HUES48 (cell line): Measurements from ENCODE around the gene PDCD1.
A peak's percentile ranks its signal among the peaks of the same experiment; 100 is the strongest.

ENCODE experiments used
- H3K27ac ChIP-seq: one replicate; pipeline ENCODE4 v1.7.0; 2013; ENCODE audit warnings: low read depth, low read length, inconsistent platforms
- H3K27me3 ChIP-seq: 2 replicates; pipeline ENCODE4 v1.6.1; 2013; ENCODE audit warnings: mild to moderate bottlenecking, low read length; ENCODE audit not compliant: control insufficient read depth, insufficient read depth
- H3K36me3 ChIP-seq: 2 replicates; pipeline ENCODE4 v1.6.1; 2013; ENCODE audit warnings: low read length; ENCODE audit not compliant: control insufficient read depth, insufficient read depth
- H3K4me1 ChIP-seq: 2 replicates; pipeline ENCODE4 v1.6.1; 2013; ENCODE audit warnings: mild to moderate bottlenecking, low read length; ENCODE audit not compliant: control insufficient read depth, insufficient read depth
- H3K4me3 ChIP-seq: 2 replicates; pipeline ENCODE4 v1.5.1; 2013; ENCODE audit warnings: mild to moderate bottlenecking, low read depth, low read length
- H3K9ac ChIP-seq: 2 replicates; pipeline ENCODE4 v1.6.1; 2013; ENCODE audit warnings: mild to moderate bottlenecking, low read depth, low read length, moderate library complexity
- H3K9me3 ChIP-seq: 2 replicates; pipeline ENCODE4 v1.6.1; 2013; ENCODE audit warnings: low read length; ENCODE audit not compliant: control insufficient read depth, insufficient read depth

The PDCD1 gene

DNA sequence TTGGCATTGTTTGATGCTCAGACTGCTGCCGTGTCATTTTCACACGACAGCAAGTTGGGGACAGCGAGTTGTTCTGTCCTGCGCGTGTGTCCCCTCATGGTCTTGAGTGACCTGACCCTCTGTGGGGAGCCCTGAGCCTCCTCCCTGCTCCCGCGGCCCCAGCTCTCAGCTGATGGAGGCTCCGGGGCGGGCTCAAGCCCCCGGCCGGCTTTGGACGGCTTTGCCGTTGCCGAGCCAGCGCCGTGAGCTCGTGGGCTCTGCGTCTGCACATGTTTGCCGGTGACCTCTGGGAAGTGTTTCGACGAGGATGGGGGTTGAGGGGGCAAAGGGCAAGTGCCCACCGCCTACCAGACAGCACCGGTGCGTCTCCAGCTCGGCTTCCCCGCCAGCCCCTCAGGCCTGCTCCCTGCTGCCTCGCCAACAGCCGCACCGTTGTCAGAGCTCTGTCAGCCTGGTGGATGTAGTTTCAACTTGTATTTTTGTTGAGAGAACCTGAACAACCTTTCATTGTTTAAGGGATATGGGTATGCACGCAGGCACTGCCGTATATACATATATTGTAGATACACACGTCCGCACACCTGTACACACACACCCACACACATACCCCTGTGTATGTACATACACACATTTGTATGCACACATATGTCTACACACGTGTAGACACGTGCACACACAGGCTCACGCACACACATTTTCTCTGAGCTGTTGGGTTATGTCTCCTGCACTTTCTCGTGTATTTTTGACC lies 13.7 kb downstream of the PDCD1 start:
- peaks cover 26% of the 10 kb centered on the region for H3K27me3 ChIP-seq
- no peaks in the 10 kb centered on the region for H3K36me3 ChIP-seq
- no peak overlapping the region for H3K27ac ChIP-seq
- no peak overlapping the region for H3K4me3 ChIP-seq
- H3K9me3 ChIP-seq: no peaks in the 10 kb centered on the region
- no peak overlapping the region for H3K9ac ChIP-seq
- H3K4me1 ChIP-seq: no peaks in the 10 kb centered on the region

DNA sequence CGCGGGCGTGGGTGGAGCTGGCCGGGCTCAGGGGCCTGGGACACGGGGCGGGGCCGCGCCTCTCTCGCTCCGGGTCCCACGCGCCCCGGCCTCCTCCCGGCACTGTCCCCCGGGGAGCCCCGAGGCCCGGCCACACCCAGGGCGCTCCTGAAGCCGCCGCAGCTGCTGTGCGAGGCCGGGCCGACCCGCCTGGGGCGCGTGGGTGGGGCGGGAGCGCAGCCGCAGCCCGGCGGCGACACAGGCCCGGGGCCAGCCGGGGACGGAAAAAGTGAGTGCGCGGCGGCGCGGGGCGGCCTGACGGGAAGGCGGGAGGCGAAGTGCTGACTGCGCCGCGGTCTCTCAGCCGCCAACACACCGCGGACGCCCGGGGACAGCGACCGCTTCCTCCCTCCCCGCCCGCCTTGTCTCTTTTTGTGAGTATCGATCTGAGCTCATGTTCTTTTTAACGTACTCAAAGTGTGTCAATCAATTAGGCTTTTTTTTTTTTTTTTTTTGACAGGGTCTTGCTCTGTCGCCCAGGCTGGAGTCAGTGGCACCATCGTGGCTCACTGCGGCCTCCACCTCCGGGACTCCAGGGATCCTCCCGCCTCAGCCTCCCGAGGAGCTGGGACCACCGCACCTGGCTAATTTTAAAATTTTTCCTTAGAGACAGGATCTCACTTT lies 14.5 kb downstream of the PDCD1 start:
- H3K9me3 ChIP-seq: no peaks in the 10 kb centered on the region
- H3K27ac ChIP-seq: no peak overlapping the region
- no peaks in the 10 kb centered on the region for H3K36me3 ChIP-seq
- H3K9ac ChIP-seq: no peak overlapping the region
- peaks cover 26% of the 10 kb centered on the region for H3K27me3 ChIP-seq
- peak overlapping the region; percentile 57 for H3K4me3 ChIP-seq
- H3K4me1 ChIP-seq: no peaks in the 10 kb centered on the region

DNA sequence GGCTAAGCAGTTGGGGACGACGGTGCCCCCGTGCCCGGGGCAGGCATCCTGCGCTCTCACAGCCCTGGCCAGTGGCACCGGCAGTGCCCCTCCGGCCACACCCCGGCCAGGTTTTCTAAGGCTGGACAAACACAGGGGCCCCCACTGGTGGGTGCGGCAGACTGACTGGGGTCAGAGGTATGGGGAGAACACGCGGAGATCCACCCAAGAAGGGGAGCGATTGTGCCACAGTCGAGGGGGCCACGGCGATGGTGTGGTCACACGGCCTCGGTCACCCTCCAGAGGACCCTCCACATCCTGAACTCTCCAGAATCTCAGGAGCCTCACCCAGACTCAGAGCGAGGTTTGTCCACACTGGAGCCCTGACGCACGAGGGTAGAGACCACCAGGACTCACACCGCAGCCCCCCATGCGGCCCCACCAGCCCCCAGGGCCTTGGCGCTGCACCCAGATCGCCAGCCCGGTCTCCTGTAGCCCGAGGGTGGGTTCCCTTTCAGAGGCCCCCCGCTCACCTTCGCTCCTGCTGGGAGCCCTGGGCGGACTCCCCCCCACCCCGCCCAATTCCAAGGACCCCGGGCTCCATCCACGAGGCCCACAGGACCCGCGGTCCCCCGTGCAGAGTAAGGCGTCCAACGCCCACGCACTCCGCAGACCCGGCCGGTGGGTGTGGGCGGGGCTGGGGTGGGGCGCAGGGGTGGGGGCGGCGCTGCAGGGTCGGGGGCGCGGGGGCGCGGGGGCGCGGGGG lies 15.2 kb downstream of the PDCD1 start:
- Histone ChIP-seq H3K4me1 (no peaks in the 10 kb centered on the region), H3K9me3 (no peaks in the 10 kb centered on the region), H3K9ac (no peak overlapping the region), H3K36me3 (no peaks in the 10 kb centered on the region), H3K27ac (no peak overlapping the region), H3K4me3 (no peak overlapping the region), H3K27me3 (peaks cover 26% of the 10 kb centered on the region)

- no peaks in the 10 kb centered on the region for H3K4me1 ChIP-seq
- H3K4me3 ChIP-seq: no peak overlapping the region
- no peak overlapping the region for H3K27ac ChIP-seq
- no peak overlapping the region for H3K9ac ChIP-seq
- no peaks in the 10 kb centered on the region for H3K9me3 ChIP-seq
- H3K36me3 ChIP-seq: no peaks in the 10 kb centered on the region
- H3K27me3 ChIP-seq: peaks cover 26% of the 10 kb centered on the region
Observed at GRCh38 chr2:241842620-241843211, 16.0 kb downstream of the PDCD1 start.

DNA sequence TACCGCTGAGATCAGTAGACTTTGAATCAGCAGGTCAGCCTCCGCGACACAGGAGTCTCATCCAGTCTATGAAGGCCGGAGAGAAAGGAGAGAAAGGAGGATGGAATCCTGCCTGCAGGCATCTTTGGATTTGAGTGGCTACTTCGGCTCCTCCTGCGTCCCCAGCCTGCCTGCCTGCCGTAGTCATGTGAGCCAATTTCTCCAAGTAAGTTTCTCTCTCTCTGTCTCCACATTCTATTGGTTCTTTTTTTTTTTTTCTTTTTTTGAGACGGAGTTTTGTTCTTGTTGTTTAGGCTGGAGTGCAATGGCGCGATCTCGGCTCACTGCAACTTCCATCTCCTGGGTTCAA lies 16.7 kb downstream of the PDCD1 start:
- Histone ChIP-seq H3K27me3 (peaks cover 26% of the 10 kb centered on the region), H3K9ac (no peak overlapping the region), H3K4me3 (no peak overlapping the region), H3K9me3 (no peaks in the 10 kb centered on the region), H3K36me3 (no peaks in the 10 kb centered on the region), H3K4me1 (no peaks in the 10 kb centered on the region), H3K27ac (no peak overlapping the region)

DNA sequence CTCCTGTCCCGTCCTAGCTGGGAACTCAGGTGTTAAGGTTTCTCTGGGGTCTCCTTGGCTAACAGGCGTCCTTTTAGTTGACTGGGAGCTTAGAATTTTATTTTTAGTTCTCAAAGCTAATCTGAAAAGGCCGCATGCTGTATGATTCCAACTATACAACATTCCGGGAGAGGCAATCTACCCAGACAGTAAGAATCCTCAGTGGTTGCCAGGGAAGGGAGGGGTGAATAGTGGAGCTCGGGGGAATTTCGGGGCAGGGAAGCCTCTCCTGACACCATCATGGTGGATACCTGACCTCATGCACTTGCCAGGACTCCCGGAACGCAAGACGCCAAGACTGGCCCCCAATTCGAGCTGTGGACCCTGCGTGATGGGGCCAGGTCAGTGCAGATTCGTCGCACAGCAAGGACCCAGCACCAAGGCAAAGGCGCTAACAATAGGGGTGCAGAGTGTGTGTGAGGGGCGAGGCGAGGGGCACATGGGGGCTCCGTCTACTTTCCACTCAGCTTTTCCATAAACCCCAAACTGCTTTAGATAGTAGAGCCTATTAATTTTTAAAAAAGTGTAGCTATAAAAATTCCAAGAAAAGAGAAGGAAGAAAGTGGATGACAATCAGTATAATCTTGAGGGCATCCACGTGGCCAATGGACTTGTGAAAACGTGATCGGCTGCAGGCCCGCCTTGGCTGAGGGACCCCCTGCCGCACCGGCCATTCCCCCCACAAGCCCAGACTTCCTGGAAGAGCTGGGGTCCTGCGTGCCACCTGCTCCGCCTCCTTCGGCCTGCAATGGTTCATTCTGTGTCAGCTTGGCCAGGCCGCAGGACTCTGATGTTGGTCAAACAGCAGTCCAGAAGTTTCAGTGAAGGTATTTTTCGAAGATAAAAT lies 17.3 kb downstream of the PDCD1 start:
- Histone ChIP-seq H3K9me3 (no peaks in the 10 kb centered on the region), H3K27ac (no peak overlapping the region), H3K4me3 (no peak overlapping the region), H3K9ac (no peak overlapping the region), H3K27me3 (peaks cover 26% of the 10 kb centered on the region), H3K36me3 (no peaks in the 10 kb centered on the region), H3K4me1 (no peaks in the 10 kb centered on the region)

DNA sequence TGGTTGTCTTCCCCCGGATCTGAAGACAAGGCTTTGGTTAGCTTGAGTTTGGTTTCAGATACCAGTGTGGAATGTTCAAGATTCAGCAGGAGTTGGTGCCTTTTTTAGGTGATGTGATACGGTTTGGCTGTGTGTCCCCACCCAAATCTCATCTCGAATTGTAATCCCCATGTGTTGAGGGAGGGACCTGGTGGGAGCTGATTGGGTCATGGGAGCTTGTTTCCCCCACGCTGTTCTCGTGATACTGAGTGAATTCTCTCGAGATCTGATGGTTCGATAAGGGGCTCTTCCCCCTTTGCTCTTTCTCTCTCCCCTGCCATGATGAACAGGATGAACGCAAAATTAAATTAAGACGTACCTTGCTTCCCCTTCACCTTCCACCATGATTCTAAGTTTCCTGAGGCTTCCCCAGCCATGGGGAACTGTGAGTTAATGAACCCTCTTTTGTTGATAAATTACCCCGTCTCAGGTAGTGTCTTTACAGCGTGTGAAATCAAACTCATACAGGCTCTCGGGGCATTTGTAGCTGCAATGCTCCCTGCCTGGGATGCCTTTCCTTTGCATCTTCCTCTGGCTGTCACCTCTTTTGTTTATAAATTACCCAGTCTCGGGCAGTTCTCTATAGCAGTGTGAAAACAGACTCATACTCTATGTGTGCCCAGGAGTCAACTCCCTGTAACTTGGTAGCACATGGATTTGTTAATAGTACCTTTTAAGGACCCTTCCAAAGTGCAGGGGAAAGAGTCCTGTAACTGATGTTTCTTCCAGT lies 21.3 kb downstream of the PDCD1 start:
- Histone ChIP-seq H3K27me3 (no peaks in the 10 kb centered on the region), H3K4me1 (no peaks in the 10 kb centered on the region), H3K4me3 (no peak overlapping the region), H3K36me3 (no peaks in the 10 kb centered on the region), H3K27ac (no peak overlapping the region), H3K9ac (no peak overlapping the region), H3K9me3 (no peaks in the 10 kb centered on the region)

DNA sequence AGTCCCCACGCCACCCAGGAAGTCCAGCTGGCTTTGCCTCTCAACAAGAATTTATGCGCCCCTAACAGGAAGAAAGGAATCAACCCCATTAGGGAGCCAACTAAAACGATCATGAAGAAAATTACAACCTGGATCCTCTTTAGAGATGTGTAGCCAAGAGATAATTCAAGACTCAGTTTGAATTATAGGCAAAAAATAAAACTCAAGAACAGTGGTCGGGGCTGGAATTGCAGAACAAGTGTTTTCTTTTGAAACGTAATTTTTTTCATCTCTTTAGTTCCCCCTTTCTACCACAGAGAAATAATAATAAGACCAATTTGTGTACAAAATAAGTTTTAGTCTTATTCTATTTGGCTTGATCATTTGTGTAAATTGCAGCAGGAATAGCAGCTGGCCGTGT lies 22.4 kb downstream of the PDCD1 start:
- Histone ChIP-seq H3K9ac (no peak overlapping the region), H3K36me3 (no peaks in the 10 kb centered on the region), H3K4me3 (no peak overlapping the region), H3K27ac (no peak overlapping the region), H3K9me3 (no peaks in the 10 kb centered on the region), H3K27me3 (no peaks in the 10 kb centered on the region), H3K4me1 (no peaks in the 10 kb centered on the region)

- no peak overlapping the region for H3K27ac ChIP-seq
- H3K9ac ChIP-seq: no peak overlapping the region
- no peaks in the 10 kb centered on the region for H3K27me3 ChIP-seq
- no peaks in the 10 kb centered on the region for H3K9me3 ChIP-seq
- H3K4me1 ChIP-seq: no peaks in the 10 kb centered on the region
- no peak overlapping the region for H3K4me3 ChIP-seq
- no peaks in the 10 kb centered on the region for H3K36me3 ChIP-seq
Observed at GRCh38 chr2:241835611-241836010, 23.1 kb downstream of the PDCD1 start.
